Omental fat pad (tissue), 4 donors: ENCODE results near the gene SNURF. TPM values are rescaled to one million over a fixed set of nuclear protein-coding genes. Genes with fewer than 3 reads are reported as not detected.

Experiments used
- ATAC-seq: fragments of 150-250 bp; one replicate; pipeline ENCODE4 v1.9.1; 2016; ENCODE audit warnings: mild to moderate bottlenecking, moderate library complexity; ENCODE audit not compliant: low FRiP score
- DNase-seq: peaks from one replicate; pipeline ENCODE4 v3.0.0-alpha.2; 2019; ENCODE audit warnings: low spot score
- total RNA-seq, 4 donors: library from RNA; depleted of rRNA; stranded (reverse); fragments of >200 nt; gene quantifications; one replicate each; pipeline ENCODE4 v1.1.0, GENCODE V29; 2016
- TF ChIP-seq, protein P1 (sequence below), 3 donors: fragments of 450-650 bp; IDR thresholded peaks; one replicate each; pipeline ENCODE4 v1.5.1; 2016 to 2017; ENCODE audit warnings: antibody characterized with exemption in 3 of 3, mild to moderate bottlenecking in 3 of 3, moderate library complexity in 2 of 3

The SNURF gene
- total RNA-seq, 4 donors from 2014 or later = 1.2 to 6.8 (median 4.3) TPM

DNA sequence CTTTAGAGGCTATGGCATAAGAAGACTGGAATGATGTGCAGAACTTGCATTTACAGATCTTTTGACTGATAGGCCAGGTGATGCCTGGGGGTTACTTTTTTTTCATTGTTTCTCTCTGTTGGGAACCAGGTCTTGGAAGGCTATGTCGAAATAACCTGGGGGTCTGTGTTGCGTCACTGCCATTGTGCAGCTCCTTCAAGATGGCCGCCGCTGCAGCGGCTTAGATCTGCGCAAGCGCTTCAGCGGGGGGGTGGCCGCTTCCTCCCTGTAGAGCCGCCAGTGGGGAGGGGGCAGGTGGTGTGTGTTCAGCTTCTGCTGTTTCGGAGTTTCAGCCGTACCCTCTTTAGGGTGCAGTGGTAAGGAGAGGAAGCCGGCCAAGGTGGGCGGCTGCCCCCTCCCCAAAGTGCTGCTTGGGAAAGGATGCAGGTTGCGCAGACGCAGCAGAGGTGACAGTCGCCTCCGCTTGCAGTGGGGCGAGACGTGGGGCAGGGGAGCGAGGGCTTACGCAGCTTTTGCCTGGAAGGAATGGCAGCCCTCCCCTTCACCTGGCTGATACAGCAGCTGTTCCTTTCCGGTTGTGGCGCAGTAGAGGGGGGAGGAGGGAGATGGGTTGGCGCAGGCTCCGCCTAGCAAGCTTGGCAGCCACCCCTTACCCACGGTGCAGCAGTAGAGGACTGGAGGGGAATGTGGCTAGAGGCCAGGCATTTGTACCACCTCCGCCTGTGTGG is 1.5 kb downstream of the SNURF start:
- no peak for DNase-seq
- ATAC-seq = peak; percentile 75
- TF ChIP-seq, protein P1, sequence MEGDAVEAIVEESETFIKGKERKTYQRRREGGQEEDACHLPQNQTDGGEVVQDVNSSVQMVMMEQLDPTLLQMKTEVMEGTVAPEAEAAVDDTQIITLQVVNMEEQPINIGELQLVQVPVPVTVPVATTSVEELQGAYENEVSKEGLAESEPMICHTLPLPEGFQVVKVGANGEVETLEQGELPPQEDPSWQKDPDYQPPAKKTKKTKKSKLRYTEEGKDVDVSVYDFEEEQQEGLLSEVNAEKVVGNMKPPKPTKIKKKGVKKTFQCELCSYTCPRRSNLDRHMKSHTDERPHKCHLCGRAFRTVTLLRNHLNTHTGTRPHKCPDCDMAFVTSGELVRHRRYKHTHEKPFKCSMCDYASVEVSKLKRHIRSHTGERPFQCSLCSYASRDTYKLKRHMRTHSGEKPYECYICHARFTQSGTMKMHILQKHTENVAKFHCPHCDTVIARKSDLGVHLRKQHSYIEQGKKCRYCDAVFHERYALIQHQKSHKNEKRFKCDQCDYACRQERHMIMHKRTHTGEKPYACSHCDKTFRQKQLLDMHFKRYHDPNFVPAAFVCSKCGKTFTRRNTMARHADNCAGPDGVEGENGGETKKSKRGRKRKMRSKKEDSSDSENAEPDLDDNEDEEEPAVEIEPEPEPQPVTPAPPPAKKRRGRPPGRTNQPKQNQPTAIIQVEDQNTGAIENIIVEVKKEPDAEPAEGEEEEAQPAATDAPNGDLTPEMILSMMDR (IDR thresholded peaks at IDR 0.05) = no peak

GRCh38 chr15:24957691-24958090 is 2.9 kb downstream of the SNURF start:
- ATAC-seq = no peak
- no peak for DNase-seq
- TF ChIP-seq, protein P1 (IDR thresholded peaks at IDR 0.05) = no peak

GRCh38 chr15:24961967-24962366 is 7.2 kb downstream of the SNURF start:
- DNase-seq (no peak), ATAC-seq (no peak)
- TF ChIP-seq, protein P1 (IDR thresholded peaks at IDR 0.05) = no peak

DNA sequence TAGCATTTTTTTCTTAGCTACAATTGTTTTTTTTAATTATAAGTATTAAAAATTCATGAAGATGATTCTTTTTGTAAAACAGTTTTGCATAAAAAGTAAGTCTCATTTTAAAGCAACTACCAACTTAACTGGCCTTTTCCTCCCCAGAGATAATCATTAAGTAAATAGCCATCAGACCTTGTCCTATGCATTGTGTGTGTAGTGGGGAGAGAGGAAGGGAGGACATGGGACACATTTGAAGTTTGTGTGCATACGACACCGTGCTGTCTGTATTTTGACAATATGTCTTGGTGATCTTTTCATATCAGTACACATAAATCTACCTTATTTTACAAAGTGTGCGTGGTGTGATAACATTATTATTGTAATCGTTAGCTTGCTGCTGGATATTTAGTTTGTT is 8.1 kb downstream of the SNURF start:
- TF ChIP-seq, protein P1 (IDR thresholded peaks at IDR 0.05) = no peak
- no peak for DNase-seq
- ATAC-seq = no peak

- ATAC-seq (no peak), DNase-seq (no peak)
- TF ChIP-seq, protein P1 (IDR thresholded peaks at IDR 0.05) = no peak
These were observed 11.7 kb downstream of the SNURF start for GRCh38 chr15:24966364-24967103.

GRCh38 chr15:24971052-24971451 is 16.3 kb downstream of the SNURF start:
- TF ChIP-seq, protein P1 (IDR thresholded peaks at IDR 0.05) = no peak
- ATAC-seq (no peak), DNase-seq (no peak)
